Vagina (tissue), 2 donors: ENCODE data around the gene KCNQ2. TPM values are rescaled to one million over a fixed set of nuclear protein-coding genes. Genes with fewer than 3 reads are reported as not detected.

ENCODE experiments used
- DNase-seq, 2 donors: peaks; one replicate each; pipeline ENCODE4 v3.0.0-alpha.2; 2017; ENCODE audit errors: extremely low spot score in 2 of 2
- H3K27ac ChIP-seq: fragments of 200-600 bp; sonication (generic); one replicate; pipeline ENCODE4 v1.5.1; 2019
- H3K27me3 ChIP-seq: fragments of 200-600 bp; sonication (generic); one replicate; pipeline ENCODE4 v1.5.1; 2019
- H3K36me3 ChIP-seq, 2 donors: fragments of 200-600 bp; sonication (generic); one replicate each; pipeline ENCODE4 v1.5.1; 2017 to 2019
- H3K4me1 ChIP-seq: fragments of 200-600 bp; sonication (generic); one replicate; pipeline ENCODE4 v1.5.1; 2019
- H3K4me3 ChIP-seq, 2 donors: fragments of 200-600 bp; sonication (generic); 1 replicate in 1 of 2; 2 replicates in 1 of 2; pipeline ENCODE4 v1.5.1; 2016 to 2019
- H3K9me3 ChIP-seq: fragments of 200-600 bp; sonication (generic); one replicate; pipeline ENCODE4 v1.5.1; 2019
- CTCF ChIP-seq, 3 experiments: fragments of 450-650 bp in 2 of 3; fragments of 200-600 bp in 1 of 3; sonication (generic) in 1 of 3; IDR thresholded peaks; one replicate each; pipeline ENCODE4 v1.5.1; 2017 to 2019; ENCODE audit warnings: antibody characterized with exemption in 3 of 3, mild to moderate bottlenecking in 2 of 3, moderate library complexity in 2 of 3
- POLR2A ChIP-seq, 2 donors: fragments of 450-650 bp; IDR thresholded peaks; one replicate each; pipeline ENCODE4 v1.6.1; 2017; ENCODE audit warnings: antibody characterized with exemption in 2 of 2, mild to moderate bottlenecking in 2 of 2, moderate library complexity in 2 of 2
- POLR2AphosphoS5 ChIP-seq, 2 donors: sonication (generic); formaldehyde crosslinking; IDR thresholded peaks; one replicate each; pipeline ENCODE4 v1.9.0; 2017; ENCODE audit warnings: antibody characterized with exemption in 2 of 2, mild to moderate bottlenecking in 2 of 2, low read depth in 1 of 2; ENCODE audit not compliant: insufficient read depth in 1 of 2
- intact Hi-C: fragments of 100-400 bp; cut with DNase I; formaldehyde crosslinking; loops from one replicate; pipeline ENCODE4 v1.15.1; 2023
- total RNA-seq: library from RNA; depleted of rRNA; stranded (reverse); fragments of >200 nt; gene quantifications from one replicate; pipeline ENCODE4 v1.2.3, GENCODE V29; 2016

The KCNQ2 gene
- total RNA-seq, 1 donor from 2014 or later = 1.2 TPM

- Histone ChIP-seq H3K9me3 (no peaks in the 10 kb centered on the region), H3K36me3 (no peaks in the 10 kb centered on the region), H3K4me1 (no peaks in the 10 kb centered on the region), H3K4me3 (no peak overlapping the region), H3K27ac (no peak overlapping the region), H3K27me3 (no peaks in the 10 kb centered on the region)
- no peak for DNase-seq
- TF ChIP-seq POLR2AphosphoS5 (IDR thresholded peaks at IDR 0.05; ENCODE audit: insufficient read depth in 1 of 2, low read depth in 1 of 2) = no peak
- no peak for TF ChIP-seq POLR2A (IDR thresholded peaks at IDR 0.05)
- intact Hi-C loops = no loop called here
Measured at GRCh38 chr20:63433351-63433750, 39.1 kb downstream of the KCNQ2 start.

GRCh38 chr20:63432577-63433325 is 39.7 kb downstream of the KCNQ2 start:
- no peak for TF ChIP-seq POLR2A (IDR thresholded peaks at IDR 0.05)
- TF ChIP-seq POLR2AphosphoS5 (IDR thresholded peaks at IDR 0.05; ENCODE audit: insufficient read depth in 1 of 2, low read depth in 1 of 2) = no peak
- no peak for TF ChIP-seq CTCF (IDR thresholded peaks at IDR 0.05)
- Histone ChIP-seq H3K9me3 (no peaks in the 10 kb centered on the region), H3K4me1 (no peaks in the 10 kb centered on the region), H3K4me3 (no peak overlapping the region), H3K27me3 (no peaks in the 10 kb centered on the region), H3K27ac (no peak overlapping the region), H3K36me3 (no peaks in the 10 kb centered on the region)
- intact Hi-C loops = no loop called here
- DNase-seq = no peak

- no peaks in the 10 kb centered on the region for H3K27me3 ChIP-seq
- H3K9me3 ChIP-seq = no peaks in the 10 kb centered on the region
- intact Hi-C loops = no loop called here
- no peaks in the 10 kb centered on the region for H3K4me1 ChIP-seq
- no peaks in the 10 kb centered on the region for H3K36me3 ChIP-seq
- H3K27ac ChIP-seq = no peak overlapping the region
- TF ChIP-seq POLR2A (IDR thresholded peaks at IDR 0.05) = no peak
- no peak for DNase-seq
- no peak overlapping the region for H3K4me3 ChIP-seq
Measured at GRCh38 chr20:63431944-63432343, 40.5 kb downstream of the KCNQ2 start.

- no peak for TF ChIP-seq CTCF (IDR thresholded peaks at IDR 0.05)
- TF ChIP-seq POLR2A (IDR thresholded peaks at IDR 0.05) = no peak
- no peak for TF ChIP-seq POLR2AphosphoS5 (IDR thresholded peaks at IDR 0.05; ENCODE audit: insufficient read depth in 1 of 2, low read depth in 1 of 2)
- H3K4me1 ChIP-seq = no peaks in the 10 kb centered on the region
- intact Hi-C loops = no loop called here
- no peaks in the 10 kb centered on the region for H3K36me3 ChIP-seq
- DNase-seq = no peak
- no peaks in the 10 kb centered on the region for H3K9me3 ChIP-seq
- H3K27me3 ChIP-seq = no peaks in the 10 kb centered on the region
- no peak overlapping the region for H3K4me3 ChIP-seq
- H3K27ac ChIP-seq = no peak overlapping the region
Measured at GRCh38 chr20:63430891-63431290, 41.6 kb downstream of the KCNQ2 start.

- DNase-seq = no peak
- Histone ChIP-seq H3K36me3 (no peaks in the 10 kb centered on the region), H3K4me1 (no peaks in the 10 kb centered on the region), H3K27ac (no peak overlapping the region), H3K27me3 (no peaks in the 10 kb centered on the region), H3K9me3 (no peaks in the 10 kb centered on the region), H3K4me3 (no peak overlapping the region)
- intact Hi-C loops = no loop called here
- TF ChIP-seq POLR2A (IDR thresholded peaks at IDR 0.05) (no peak), POLR2AphosphoS5 (IDR thresholded peaks at IDR 0.05; ENCODE audit: insufficient read depth in 1 of 2, low read depth in 1 of 2) (no peak), CTCF (IDR thresholded peaks at IDR 0.05) (no peak)
Measured at GRCh38 chr20:63429992-63430391, 42.5 kb downstream of the KCNQ2 start.

- TF ChIP-seq CTCF (IDR thresholded peaks at IDR 0.05) (no peak), POLR2A (IDR thresholded peaks at IDR 0.05) (no peak), POLR2AphosphoS5 (IDR thresholded peaks at IDR 0.05; ENCODE audit: insufficient read depth in 1 of 2, low read depth in 1 of 2) (no peak)
- DNase-seq = no peak
- intact Hi-C loops = no loop called here
- Histone ChIP-seq H3K9me3 (no peaks in the 10 kb centered on the region), H3K4me1 (no peaks in the 10 kb centered on the region), H3K27ac (no peak overlapping the region), H3K36me3 (no peaks in the 10 kb centered on the region), H3K4me3 (no peak overlapping the region), H3K27me3 (no peaks in the 10 kb centered on the region)
Measured at GRCh38 chr20:63428906-63429575, 43.4 kb downstream of the KCNQ2 start.
